CD4-positive, CD25-positive, alpha-beta regulatory T cell (primary cell): ENCODE data around the gene HS3ST4. TPM values are rescaled to one million over a fixed set of nuclear protein-coding genes. Genes with fewer than 3 reads are reported as not detected.

Source experiments
- ATAC-seq, 2 donors: fragments of 150-1000 bp; cut with Tn5 transposase; one replicate each; pipeline ENCODE4 v1.10.0; 2021; ENCODE audit warnings: low read depth in 2 of 2, moderate number of reproducible peaks in 2 of 2, moderate library complexity in 1 of 2
- DNase-seq, 3 donors: peaks; one replicate each; pipeline versions ENCODE4 v3.0.0 to v3.0.0-alpha.2; 2012 to 2022; ENCODE audit warnings: mixed read lengths in 1 of 3
- H3K27ac ChIP-seq: one replicate; pipeline ENCODE4 v1.7.0; 2013; ENCODE audit warnings: mild to moderate bottlenecking, low read length; ENCODE audit not compliant: insufficient read depth, poor library complexity, severe bottlenecking
- H3K27me3 ChIP-seq: one replicate; pipeline ENCODE4 v1.7.0; 2013; ENCODE audit warnings: low read length; ENCODE audit not compliant: control insufficient read depth, insufficient read depth
- H3K36me3 ChIP-seq: one replicate; pipeline ENCODE4 v1.7.0; 2013; ENCODE audit warnings: mild to moderate bottlenecking, low read length, moderate library complexity; ENCODE audit not compliant: control insufficient read depth, insufficient read depth
- H3K4me1 ChIP-seq: 2 replicates; pipeline ENCODE4 v1.7.0; 2013; ENCODE audit warnings: mild to moderate bottlenecking, low read length; ENCODE audit not compliant: insufficient read depth, control insufficient read depth, poor library complexity, severe bottlenecking
- H3K4me3 ChIP-seq: one replicate; pipeline ENCODE4 v1.7.0; 2013; ENCODE audit warnings: low read depth, mild to moderate bottlenecking, low read length, moderate library complexity
- H3K9me3 ChIP-seq, 2 experiments: 1 replicate in 1 of 2; 2 replicates in 1 of 2; pipeline ENCODE4 v1.7.0; 2013; ENCODE audit warnings: low read length in 2 of 2, mild to moderate bottlenecking in 1 of 2, moderate library complexity in 1 of 2; ENCODE audit not compliant: control insufficient read depth in 2 of 2
- H3K27ac Mint-ChIP-seq, 3 donors: one replicate each; pipeline ENCODE4 v1.8.0; 2020 to 2022; ENCODE audit warnings: mild to moderate bottlenecking in 3 of 3, mixed read lengths in 3 of 3, moderate library complexity in 2 of 3
- H3K27me3 Mint-ChIP-seq: one replicate; pipeline ENCODE4 v1.8.0; 2022; ENCODE audit warnings: mild to moderate bottlenecking, mixed read lengths
- H3K36me3 Mint-ChIP-seq: one replicate; pipeline ENCODE4 v1.8.0; 2020; ENCODE audit warnings: mixed read lengths
- H3K4me1 Mint-ChIP-seq, 4 donors: one replicate each; pipeline ENCODE4 v1.8.0; 2020 to 2022; ENCODE audit warnings: mixed read lengths in 4 of 4, mild to moderate bottlenecking in 1 of 4
- H3K4me3 Mint-ChIP-seq, 4 donors: one replicate each; pipeline ENCODE4 v1.8.0; 2020 to 2022; ENCODE audit warnings: mild to moderate bottlenecking in 4 of 4, mixed read lengths in 4 of 4, moderate library complexity in 3 of 4
- H3K9me3 Mint-ChIP-seq, 7 donors: one replicate each; pipeline ENCODE4 v1.8.0; 2020 to 2022; ENCODE audit warnings: mixed read lengths in 7 of 7, mild to moderate bottlenecking in 3 of 7, moderate library complexity in 2 of 7
- polyA plus RNA-seq, 4 donors: library from polyadenylated mRNA; unstranded; fragments of 300-500 nt; fragmentation: Illumina TruSeq; gene quantifications; one replicate each; pipeline ENCODE4 v1.2.3, GENCODE V29; 2021
- total RNA-seq: library from RNA; stranded (reverse); gene quantifications from one replicate; pipeline ENCODE4 v1.2.3, GENCODE V29; 2022

The HS3ST4 gene
- total and polyA plus RNA-seq, 5 donors from 2014 or later: not detected

- Mint-ChIP-seq H3K27me3 (no peaks in the 10 kb centered on the region), H3K9me3 (peaks cover 0 to 5% (median 0%) of the 10 kb centered on the region in 7 donors), H3K36me3 (no peaks in the 10 kb centered on the region), H3K4me1 (no peaks in the 10 kb centered on the region), H3K4me3 (no peak overlapping the region), H3K27ac (no peak overlapping the region)
- ATAC-seq (no peak), DNase-seq (no peak)
- Histone ChIP-seq H3K4me1 (no peaks in the 10 kb centered on the region), H3K27me3 (no peaks in the 10 kb centered on the region), H3K36me3 (no peaks in the 10 kb centered on the region), H3K4me3 (no peak overlapping the region), H3K9me3 (no peaks in the 10 kb centered on the region), H3K27ac (no peak overlapping the region)
These were observed 429.0 kb downstream of the HS3ST4 start for GRCh38 chr16:26120729-26121128.

GRCh38 chr16:26128296-26128695 lies 436.5 kb downstream of the HS3ST4 start:
- peaks cover 0 to 2% (median 0%) of the 10 kb centered on the region in 7 donors for H3K9me3 Mint-ChIP-seq
- ATAC-seq (no peak), DNase-seq (no peak)
- Histone ChIP-seq H3K9me3 (no peaks in the 10 kb centered on the region), H3K4me3 (no peak overlapping the region), H3K4me1 (no peaks in the 10 kb centered on the region), H3K27me3 (no peaks in the 10 kb centered on the region), H3K36me3 (no peaks in the 10 kb centered on the region), H3K27ac (no peak overlapping the region)
- no peaks in the 10 kb centered on the region for H3K27me3 Mint-ChIP-seq
- H3K4me3 Mint-ChIP-seq: no peak overlapping the region
- no peaks in the 10 kb centered on the region for H3K36me3 Mint-ChIP-seq
- no peaks in the 10 kb centered on the region for H3K4me1 Mint-ChIP-seq
- no peak overlapping the region for H3K27ac Mint-ChIP-seq

GRCh38 chr16:26129997-26130396 lies 438.2 kb downstream of the HS3ST4 start:
- H3K9me3 ChIP-seq: no peaks in the 10 kb centered on the region
- no peak overlapping the region for H3K4me3 ChIP-seq
- no peaks in the 10 kb centered on the region for H3K4me1 ChIP-seq
- no peak for ATAC-seq
- no peak overlapping the region for H3K4me3 Mint-ChIP-seq
- H3K36me3 Mint-ChIP-seq: no peaks in the 10 kb centered on the region
- no peaks in the 10 kb centered on the region for H3K36me3 ChIP-seq
- H3K27ac ChIP-seq: no peak overlapping the region
- no peak for DNase-seq
- no peaks in the 10 kb centered on the region for H3K27me3 ChIP-seq
- peaks cover 0 to 2% (median 0%) of the 10 kb centered on the region in 7 donors for H3K9me3 Mint-ChIP-seq
- no peak overlapping the region for H3K27ac Mint-ChIP-seq
- H3K4me1 Mint-ChIP-seq: no peaks in the 10 kb centered on the region
- H3K27me3 Mint-ChIP-seq: no peaks in the 10 kb centered on the region

GRCh38 chr16:26133416-26134093 lies 441.8 kb downstream of the HS3ST4 start:
- Histone ChIP-seq H3K27ac (no peak overlapping the region), H3K4me1 (no peaks in the 10 kb centered on the region), H3K36me3 (no peaks in the 10 kb centered on the region), H3K4me3 (no peak overlapping the region), H3K9me3 (no peaks in the 10 kb centered on the region), H3K27me3 (peaks cover 4% of the 10 kb centered on the region)
- Mint-ChIP-seq H3K27ac (no peak overlapping the region), H3K36me3 (no peaks in the 10 kb centered on the region), H3K9me3 (peaks cover 0 to 2% (median 0%) of the 10 kb centered on the region in 7 donors), H3K4me1 (no peaks in the 10 kb centered on the region), H3K27me3 (no peaks in the 10 kb centered on the region), H3K4me3 (no peak overlapping the region)
- DNase-seq (no peak), ATAC-seq (no peak)

GRCh38 chr16:26134588-26134987 lies 442.8 kb downstream of the HS3ST4 start:
- H3K27me3 Mint-ChIP-seq: no peaks in the 10 kb centered on the region
- H3K4me3 Mint-ChIP-seq: no peak overlapping the region
- Histone ChIP-seq H3K36me3 (no peaks in the 10 kb centered on the region), H3K4me3 (no peak overlapping the region), H3K27me3 (peaks cover 4% of the 10 kb centered on the region), H3K27ac (no peak overlapping the region), H3K4me1 (no peaks in the 10 kb centered on the region), H3K9me3 (no peaks in the 10 kb centered on the region)
- no peak for DNase-seq
- H3K9me3 Mint-ChIP-seq: peaks cover 0 to 2% (median 0%) of the 10 kb centered on the region in 7 donors
- ATAC-seq: no peak
- H3K36me3 Mint-ChIP-seq: no peaks in the 10 kb centered on the region
- no peaks in the 10 kb centered on the region for H3K4me1 Mint-ChIP-seq
- H3K27ac Mint-ChIP-seq: no peak overlapping the region

- Mint-ChIP-seq H3K9me3 (peaks cover 0 to 2% (median 0%) of the 10 kb centered on the region in 7 donors), H3K27ac (no peak overlapping the region), H3K4me3 (no peak overlapping the region), H3K27me3 (no peaks in the 10 kb centered on the region), H3K36me3 (no peaks in the 10 kb centered on the region), H3K4me1 (no peaks in the 10 kb centered on the region)
- Histone ChIP-seq H3K4me1 (no peaks in the 10 kb centered on the region), H3K27me3 (peaks cover 4% of the 10 kb centered on the region), H3K36me3 (no peaks in the 10 kb centered on the region), H3K4me3 (no peak overlapping the region), H3K9me3 (no peaks in the 10 kb centered on the region), H3K27ac (no peak overlapping the region)
- ATAC-seq (no peak), DNase-seq (no peak)
These were observed 446.2 kb downstream of the HS3ST4 start for GRCh38 chr16:26137956-26138355.

- no peak for ATAC-seq
- H3K27me3 Mint-ChIP-seq: no peaks in the 10 kb centered on the region
These were observed 447.3 kb downstream of the HS3ST4 start for GRCh38 chr16:26139091-26139490.

GRCh38 chr16:26139884-26140283 lies 448.1 kb downstream of the HS3ST4 start:
- no peaks in the 10 kb centered on the region for H3K36me3 ChIP-seq
- Mint-ChIP-seq H3K27ac (no peak overlapping the region), H3K4me1 (no peaks in the 10 kb centered on the region), H3K27me3 (no peaks in the 10 kb centered on the region), H3K36me3 (no peaks in the 10 kb centered on the region), H3K9me3 (peaks cover 0 to 2% (median 0%) of the 10 kb centered on the region in 7 donors), H3K4me3 (no peak overlapping the region)
- DNase-seq (no peak), ATAC-seq (no peak)
- H3K4me1 ChIP-seq: no peaks in the 10 kb centered on the region
- no peak overlapping the region for H3K27ac ChIP-seq
- H3K4me3 ChIP-seq: no peak overlapping the region
- H3K9me3 ChIP-seq: no peaks in the 10 kb centered on the region
- peaks cover 4% of the 10 kb centered on the region for H3K27me3 ChIP-seq

More at GRCh38 chr16:26139091-26139490, 447.3 kb downstream of the HS3ST4 start:
- no peak overlapping the region for H3K4me3 Mint-ChIP-seq
- Histone ChIP-seq H3K4me1 (no peaks in the 10 kb centered on the region), H3K27ac (no peak overlapping the region), H3K9me3 (no peaks in the 10 kb centered on the region), H3K27me3 (peaks cover 4% of the 10 kb centered on the region), H3K4me3 (no peak overlapping the region), H3K36me3 (no peaks in the 10 kb centered on the region)
- no peak for DNase-seq
- H3K9me3 Mint-ChIP-seq: peaks cover 0 to 2% (median 0%) of the 10 kb centered on the region in 7 donors
- no peak overlapping the region for H3K27ac Mint-ChIP-seq
- no peaks in the 10 kb centered on the region for H3K36me3 Mint-ChIP-seq
- H3K4me1 Mint-ChIP-seq: no peaks in the 10 kb centered on the region
